Neuronal stem cell (in vitro differentiated cells): ENCODE results near the gene TMSB15A.
"Not testable (repeated sequence)": the region's sequence is repeated elsewhere in the genome, so short reads cannot be mapped to it uniquely, and the experiment has no call there.

ENCODE experiments used
- DNase-seq: peaks from one replicate; pipeline ENCODE4 v3.0.0-alpha.2; 2013; ENCODE audit warnings: low spot score
- H2AFZ ChIP-seq: one replicate; pipeline ENCODE4 v1.6.1; 2013; ENCODE audit warnings: mild to moderate bottlenecking, low read length, inconsistent platforms
- H2AK5ac ChIP-seq: 2 replicates; pipeline ENCODE4 v1.6.1; 2013; ENCODE audit warnings: low read depth, mild to moderate bottlenecking, inconsistent platforms, low read length, moderate library complexity, mixed read lengths
- H2BK120ac ChIP-seq: 2 replicates; pipeline ENCODE4 v1.6.1; 2013; ENCODE audit warnings: low read depth, mild to moderate bottlenecking, inconsistent platforms, low read length, moderate library complexity, mixed read lengths
- H2BK12ac ChIP-seq: one replicate; pipeline ENCODE4 v1.6.1; 2013; ENCODE audit warnings: low read length, inconsistent platforms
- H2BK15ac ChIP-seq: 2 replicates; pipeline ENCODE4 v1.6.1; 2013; ENCODE audit warnings: mild to moderate bottlenecking, low read length, inconsistent platforms, mixed read lengths
- H2BK5ac ChIP-seq: one replicate; pipeline ENCODE4 v1.6.1; 2013; ENCODE audit warnings: inconsistent platforms, mild to moderate bottlenecking, low read length, moderate library complexity
- H3K14ac ChIP-seq: one replicate; pipeline ENCODE4 v1.6.1; 2013; ENCODE audit warnings: low read length, inconsistent platforms
- H3K18ac ChIP-seq: 2 replicates; pipeline ENCODE4 v1.6.1; 2013; ENCODE audit warnings: low read length, inconsistent platforms
- H3K23ac ChIP-seq: 2 replicates; pipeline ENCODE4 v1.6.1; 2013; ENCODE audit warnings: low read depth, mild to moderate bottlenecking, mixed read lengths, low read length, inconsistent platforms; ENCODE audit not compliant: poor library complexity
- H3K27ac ChIP-seq: replicated peaks from 3 replicates; pipeline ENCODE4 v1.5.1; 2013; ENCODE audit warnings: low read length, inconsistent platforms
- H3K27me3 ChIP-seq, 3 experiments: 2 replicates each; pipeline ENCODE4 v1.6.1; 2013; ENCODE audit warnings: low read length in 3 of 3, mild to moderate bottlenecking in 2 of 3, inconsistent platforms in 1 of 3, low read depth in 1 of 3, mixed read lengths in 1 of 3, moderate library complexity in 1 of 3; ENCODE audit not compliant: control insufficient read depth in 3 of 3, insufficient read depth in 3 of 3
- H3K36me3 ChIP-seq, 2 donors: replicated peaks in 1 of 2; 2 replicates each; pipeline ENCODE4 v1.6.1; 2013; ENCODE audit warnings: low read length in 2 of 2; ENCODE audit not compliant: control insufficient read depth in 2 of 2, insufficient read depth in 2 of 2
- H3K4ac ChIP-seq: 2 replicates; pipeline ENCODE4 v1.6.1; 2013; ENCODE audit warnings: inconsistent platforms, mild to moderate bottlenecking, low read length, moderate library complexity
- H3K4me1 ChIP-seq, 2 donors: 1 replicate in 1 of 2; 2 replicates in 1 of 2; pipeline ENCODE4 v1.6.1; 2013; ENCODE audit warnings: low read length in 2 of 2, low read depth in 1 of 2; ENCODE audit not compliant: control insufficient read depth in 2 of 2, insufficient read depth in 1 of 2
- H3K4me2 ChIP-seq: one replicate; pipeline ENCODE4 v1.6.1; 2013; ENCODE audit warnings: mild to moderate bottlenecking, low read length, inconsistent platforms; ENCODE audit not compliant: insufficient read depth, poor library complexity, severe bottlenecking
- H3K4me3 ChIP-seq, 2 donors: 2 replicates each; pipeline ENCODE4 v1.5.1; 2013; ENCODE audit warnings: low read length in 2 of 2, mild to moderate bottlenecking in 2 of 2, inconsistent platforms in 1 of 2, moderate library complexity in 1 of 2
- H3K79me1 ChIP-seq: one replicate; pipeline ENCODE4 v1.6.1; 2013; ENCODE audit warnings: low read depth, mild to moderate bottlenecking, inconsistent platforms, low read length, moderate library complexity
- H3K9ac ChIP-seq: one replicate; pipeline ENCODE4 v1.6.1; 2013; ENCODE audit warnings: mild to moderate bottlenecking, low read depth, low read length, inconsistent platforms; ENCODE audit not compliant: poor library complexity
- H3K9me3 ChIP-seq, 2 donors: replicated peaks in 1 of 2; 2 replicates each; pipeline versions ENCODE3 to v1.6.1; 2013; ENCODE audit warnings: low read length in 2 of 2, mild to moderate bottlenecking in 2 of 2, inconsistent platforms in 1 of 2, low read depth in 1 of 2, mixed read lengths in 1 of 2, moderate library complexity in 1 of 2; ENCODE audit not compliant: control insufficient read depth in 2 of 2, insufficient read depth in 1 of 2
- H4K8ac ChIP-seq: one replicate; pipeline ENCODE4 v1.6.1; 2013; ENCODE audit warnings: low read depth, mild to moderate bottlenecking, inconsistent platforms, low read length, moderate library complexity
- H4K91ac ChIP-seq: one replicate; pipeline ENCODE4 v1.6.1; 2013; ENCODE audit warnings: low read length, low read depth, mild to moderate bottlenecking, inconsistent platforms; ENCODE audit not compliant: poor library complexity
- WGBS, 2 donors: extraction: QIAGEN DNeasy Blood & Tissue Kit; methylation state at CpG; one replicate each; pipeline ENCODE4 v1.1.7; 2013; ENCODE audit warnings: missing lambda C conversion rate in 2 of 2, mixed read lengths in 1 of 2; ENCODE audit not compliant: insufficient read length in 2 of 2, insufficient replicate concordance in 1 of 2; ENCODE audit errors: extremely low coverage in 2 of 2; 5-methylcytosine and 5-hydroxymethylcytosine counted together

TMSB15A gene

GRCh38 chrX:102471762-102472220 is 44.7 kb downstream of the TMSB15A start, which contains the start of gene TCP11X2:
TCP11X2 (minus strand) TSS chrX:102471812.
- not testable (repeated sequence) for H3K4me2 ChIP-seq, H3K23ac ChIP-seq, H3K27me3 ChIP-seq, H3K14ac ChIP-seq, H3K79me1 ChIP-seq, H3K36me3 ChIP-seq, H3K9me3 ChIP-seq, DNase-seq, H4K8ac ChIP-seq, H3K27ac ChIP-seq, H2BK5ac ChIP-seq, H2AFZ ChIP-seq, H4K91ac ChIP-seq, H3K4me1 ChIP-seq, H2BK12ac ChIP-seq, H2AK5ac ChIP-seq, H3K18ac ChIP-seq, H3K4ac ChIP-seq, H3K4me3 ChIP-seq, H2BK15ac ChIP-seq, H2BK120ac ChIP-seq, H3K9ac ChIP-seq
- WGBS, 2 donors = no CpG with 5 or more reads among the region's 17 CpGs

GRCh38 chrX:102470215-102470614 is 46.3 kb downstream of the TMSB15A start:
- H3K4me3 ChIP-seq, H2BK5ac ChIP-seq, H2AFZ ChIP-seq, H2BK120ac ChIP-seq, H3K9ac ChIP-seq, H2BK12ac ChIP-seq, H3K23ac ChIP-seq, H3K14ac ChIP-seq, H3K9me3 ChIP-seq, H4K8ac ChIP-seq, H3K4ac ChIP-seq, H3K79me1 ChIP-seq, DNase-seq, H2AK5ac ChIP-seq, H3K4me1 ChIP-seq, H4K91ac ChIP-seq, H2BK15ac ChIP-seq, H3K27me3 ChIP-seq, H3K18ac ChIP-seq, H3K4me2 ChIP-seq, H3K36me3 ChIP-seq, H3K27ac ChIP-seq: not testable (repeated sequence)
- WGBS, 2 donors = no CpG with 5 or more reads among the region's 3 CpGs
